PC-3 (cell line): ENCODE measurements around the gene LIN28B. TPM values are rescaled to one million over a fixed set of nuclear protein-coding genes. Genes with fewer than 3 reads are reported as not detected.

Experiments used
- ATAC-seq: fragments of 200-7000 bp; cut with Tn5 transposase; 2 replicates; pipeline ENCODE4 v1.9.1; 2020; ENCODE audit warnings: mild to moderate bottlenecking, moderate library complexity
- BruUV-seq: library from RNA; stranded (reverse); fragments of 400-500 nt; replicated peaks from 2 replicates; lab custom pipeline; 2021; lab: Mats Ljungman, UMichigan
- CTCF ChIA-PET: fragments of 300-600 bp; sonication (Branson Sonifier 250); formaldehyde crosslinking; loops from one replicate; lab custom pipeline; 2022; ENCODE audit warnings: antibody characterized with exemption; lab: Charles Lee
- POLR2A ChIA-PET: fragments of 300-600 bp; sonication (Branson Sonifier 250); formaldehyde crosslinking; loops from one replicate; lab custom pipeline; 2022; ENCODE audit warnings: antibody characterized with exemption; ENCODE audit not compliant: unreplicated experiment; lab: Charles Lee
- DNase-seq: peaks from one replicate; pipeline ENCODE4 v3.0.0-alpha.2; 2015
- H2AFZ ChIP-seq: fragments of 300-600 bp; sonication (generic); 2 replicates; pipeline ENCODE4 v1.6.0; 2016; ENCODE audit warnings: antibody characterized with exemption, low read length
- H3F3A ChIP-seq: fragments of 300-600 bp; sonication (generic); one replicate; pipeline ENCODE4 v1.6.0; 2017; ENCODE audit warnings: antibody characterized with exemption, low read length, control low read depth, mild to moderate bottlenecking; ENCODE audit not compliant: unreplicated experiment
- H3K27ac ChIP-seq: fragments of 300-600 bp; sonication (generic); 2 replicates; pipeline ENCODE4 v1.5.1; 2016; ENCODE audit warnings: mild to moderate bottlenecking, low read length
- H3K27me3 ChIP-seq: fragments of 300-600 bp; sonication (generic); 2 replicates; pipeline ENCODE4 v1.6.1; 2016; ENCODE audit warnings: low read length, mixed read lengths
- H3K36me3 ChIP-seq: fragments of 300-600 bp; sonication (generic); 2 replicates; pipeline ENCODE4 v1.6.1; 2016; ENCODE audit warnings: low read depth, mixed run types, low read length, mixed read lengths
- H3K4me1 ChIP-seq: fragments of 300-600 bp; sonication (generic); 2 replicates; pipeline ENCODE4 v1.5.1; 2016; ENCODE audit warnings: low read length; ENCODE audit not compliant: insufficient read depth
- H3K4me2 ChIP-seq: fragments of 300-600 bp; sonication (generic); 2 replicates; pipeline ENCODE4 v1.6.0; 2016; ENCODE audit warnings: low read length
- H3K4me3 ChIP-seq: fragments of 300-600 bp; sonication (generic); 2 replicates; pipeline ENCODE4 v1.5.1; 2016; ENCODE audit warnings: mild to moderate bottlenecking, low read length, mixed read lengths
- H3K79me2 ChIP-seq: fragments of 300-600 bp; sonication (generic); 2 replicates; pipeline ENCODE4 v1.6.1; 2017; ENCODE audit warnings: low read length, mixed read lengths
- H3K9ac ChIP-seq: fragments of 300-600 bp; sonication (generic); 2 replicates; pipeline ENCODE4 v1.6.0; 2016; ENCODE audit warnings: mild to moderate bottlenecking, low read length
- H3K9me2 ChIP-seq: fragments of 300-600 bp; sonication (generic); replicated peaks from 2 replicates; pipeline ENCODE4 v1.6.1; 2016; ENCODE audit warnings: mixed run types, low read length, mixed read lengths
- H3K9me3 ChIP-seq: fragments of 300-600 bp; sonication (generic); 2 replicates; pipeline ENCODE4 v1.6.1; 2016; ENCODE audit warnings: low read length, mixed read lengths
- H4K20me1 ChIP-seq: fragments of 300-600 bp; sonication (generic); 2 replicates; pipeline ENCODE4 v1.6.1; 2016; ENCODE audit warnings: low read length, mixed read lengths
- EZH2 ChIP-seq: fragments of 300-600 bp; sonication (generic); IDR thresholded peaks from one replicate; pipeline ENCODE4 v1.6.1; 2017; ENCODE audit warnings: antibody characterized with exemption, mild to moderate bottlenecking, low read length; ENCODE audit not compliant: unreplicated experiment
- EZH2phosphoT487 ChIP-seq: fragments of 300-600 bp; sonication (generic); IDR thresholded peaks from 2 replicates; pipeline ENCODE4 v1.6.1; 2018; ENCODE audit warnings: mild to moderate bottlenecking, antibody characterized with exemption, low read length, borderline replicate concordance
- intact Hi-C: fragments of 100-400 bp; cut with micrococcal nuclease; formaldehyde crosslinking; loops from 2 replicates; pipeline ENCODE4 v1.9.0; 2023
- total RNA-seq: library from RNA; depleted of rRNA; stranded (reverse); fragments of >200 nt; gene quantifications from 2 replicates; pipeline ENCODE4 v1.2.3, GENCODE V29; 2014
- TF ChIP-seq, protein P1 (sequence below): fragments of 300-600 bp; sonication (generic); conservative IDR thresholded peaks from 2 replicates; pipeline ENCODE4 v1.5.1; 2017; ENCODE audit warnings: antibody characterized with exemption, low read depth, mild to moderate bottlenecking, low read length

Gene LIN28B
- total RNA-seq, 1 experiment from 2014 or later, result 0.11 TPM

DNA sequence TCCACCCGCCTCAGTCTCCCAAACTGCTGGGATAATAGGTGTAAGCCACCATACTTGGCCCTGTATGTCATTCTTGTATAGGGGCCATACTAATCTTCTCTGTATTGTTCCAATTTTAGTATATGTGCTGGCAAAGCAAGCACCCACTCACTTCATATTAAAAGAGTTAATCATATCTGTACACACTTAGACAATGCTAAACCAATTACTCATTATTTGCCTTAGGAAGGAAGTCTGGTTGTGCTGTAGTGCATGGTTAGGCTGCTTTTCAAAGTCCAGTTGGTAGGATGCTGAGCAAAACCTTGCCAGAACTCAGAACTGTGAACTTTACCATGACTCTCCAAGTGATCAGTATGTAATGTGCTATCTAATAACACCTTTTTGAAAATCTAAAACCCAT is 88.6 kb downstream of the LIN28B start:
- intact Hi-C loops, result no loop called here
- CTCF ChIA-PET, result no interaction called here
- Histone ChIP-seq H3K36me3 (no peaks in the 10 kb centered on the region), H3K9me3 (no peaks in the 10 kb centered on the region), H3K9ac (no peak overlapping the region), H3K4me3 (no peak overlapping the region), H3K9me2 (no peaks in the 10 kb centered on the region), H3K4me1 (peaks cover 18% of the 10 kb centered on the region), H3K79me2 (no peaks in the 10 kb centered on the region), H3F3A (no peaks in the 10 kb centered on the region), H3K4me2 (no peak overlapping the region), H3K27ac (peak overlapping the region; percentile 53), H2AFZ (no peak overlapping the region), H3K27me3 (no peaks in the 10 kb centered on the region), H4K20me1 (no peaks in the 10 kb centered on the region)
- TF ChIP-seq EZH2phosphoT487 (no peak), EZH2 (no peak)
- TF ChIP-seq, protein P1, sequence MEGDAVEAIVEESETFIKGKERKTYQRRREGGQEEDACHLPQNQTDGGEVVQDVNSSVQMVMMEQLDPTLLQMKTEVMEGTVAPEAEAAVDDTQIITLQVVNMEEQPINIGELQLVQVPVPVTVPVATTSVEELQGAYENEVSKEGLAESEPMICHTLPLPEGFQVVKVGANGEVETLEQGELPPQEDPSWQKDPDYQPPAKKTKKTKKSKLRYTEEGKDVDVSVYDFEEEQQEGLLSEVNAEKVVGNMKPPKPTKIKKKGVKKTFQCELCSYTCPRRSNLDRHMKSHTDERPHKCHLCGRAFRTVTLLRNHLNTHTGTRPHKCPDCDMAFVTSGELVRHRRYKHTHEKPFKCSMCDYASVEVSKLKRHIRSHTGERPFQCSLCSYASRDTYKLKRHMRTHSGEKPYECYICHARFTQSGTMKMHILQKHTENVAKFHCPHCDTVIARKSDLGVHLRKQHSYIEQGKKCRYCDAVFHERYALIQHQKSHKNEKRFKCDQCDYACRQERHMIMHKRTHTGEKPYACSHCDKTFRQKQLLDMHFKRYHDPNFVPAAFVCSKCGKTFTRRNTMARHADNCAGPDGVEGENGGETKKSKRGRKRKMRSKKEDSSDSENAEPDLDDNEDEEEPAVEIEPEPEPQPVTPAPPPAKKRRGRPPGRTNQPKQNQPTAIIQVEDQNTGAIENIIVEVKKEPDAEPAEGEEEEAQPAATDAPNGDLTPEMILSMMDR, result no peak
- DNase-seq (peak; percentile 84), ATAC-seq (peak; percentile 99)
- POLR2A ChIA-PET, result no interaction called here
- no TSS peak for BruUV-seq

DNA sequence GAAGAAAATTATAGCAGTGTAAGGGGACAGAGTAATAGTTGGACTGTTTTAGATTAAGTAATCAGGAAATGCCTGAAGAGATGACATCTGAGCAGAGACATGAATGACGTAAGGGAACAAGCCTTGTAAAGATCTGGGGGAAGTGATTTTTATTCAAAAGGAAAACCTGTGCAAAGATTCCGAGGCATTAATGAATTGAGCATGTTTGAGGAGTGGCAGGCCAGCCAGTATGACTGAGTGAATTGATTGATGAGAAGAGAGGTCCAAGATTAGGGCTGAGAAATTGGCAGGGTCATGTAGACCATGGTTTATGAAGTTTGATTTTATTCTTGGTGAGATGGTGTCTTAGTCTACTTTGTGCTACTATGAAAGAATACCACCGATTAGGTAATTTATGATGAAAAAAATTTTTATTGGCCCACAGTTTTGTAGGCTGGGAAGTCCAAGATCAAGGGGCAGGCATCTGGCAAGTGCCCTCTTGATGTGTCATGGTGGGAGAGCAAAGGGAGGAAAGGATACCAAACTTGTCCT is 95.1 kb downstream of the LIN28B start:
- no peak overlapping the region for H2AFZ ChIP-seq
- H3F3A ChIP-seq, result no peaks in the 10 kb centered on the region
- H3K27me3 ChIP-seq, result no peaks in the 10 kb centered on the region
- H3K9ac ChIP-seq, result no peak overlapping the region
- no peaks in the 10 kb centered on the region for H3K36me3 ChIP-seq
- BruUV-seq, result no TSS peak
- no peaks in the 10 kb centered on the region for H3K9me3 ChIP-seq
- ATAC-seq, result no peak
- no peak overlapping the region for H3K4me2 ChIP-seq
- ChIA-PET CTCF (no interaction called here), POLR2A (no interaction called here)
- no peak for DNase-seq
- no peak overlapping the region for H3K4me3 ChIP-seq
- H3K79me2 ChIP-seq, result no peaks in the 10 kb centered on the region
- no peaks in the 10 kb centered on the region for H3K9me2 ChIP-seq
- no peaks in the 10 kb centered on the region for H4K20me1 ChIP-seq
- TF ChIP-seq EZH2phosphoT487, result no peak
- no peak for TF ChIP-seq EZH2
- TF ChIP-seq, protein P1, result no peak
- H3K27ac ChIP-seq, result peak overlapping the region; percentile 25
- 0 out of 2 replicates have a peak, but pooled peaks cover 6% of the 10 kb centered on the region for H3K4me1 ChIP-seq
- intact Hi-C loops, result no loop called here

- Histone ChIP-seq H3K9me2 (no peaks in the 10 kb centered on the region), H3K4me1 (0 out of 2 replicates have a peak, but pooled peaks cover 6% of the 10 kb centered on the region), H3K9ac (no peak overlapping the region), H2AFZ (no peak overlapping the region), H3K79me2 (no peaks in the 10 kb centered on the region), H3F3A (no peaks in the 10 kb centered on the region), H4K20me1 (no peaks in the 10 kb centered on the region), H3K27me3 (no peaks in the 10 kb centered on the region), H3K36me3 (no peaks in the 10 kb centered on the region), H3K4me3 (no peak overlapping the region), H3K9me3 (no peaks in the 10 kb centered on the region), H3K4me2 (no peak overlapping the region), H3K27ac (no peak overlapping the region)
- no TSS peak for BruUV-seq
- no peak for DNase-seq
- no peak for ATAC-seq
- CTCF ChIA-PET, result no interaction called here
- POLR2A ChIA-PET, result no interaction called here
- TF ChIP-seq, protein P1, result no peak
- no peak for TF ChIP-seq EZH2phosphoT487
- no peak for TF ChIP-seq EZH2
- intact Hi-C loops, result no loop called here
These were observed 99.7 kb downstream of the LIN28B start for GRCh38 chr6:105056646-105057045.
